ENCODE data around the gene GPATCH11. TPM values are rescaled to one million over a fixed set of nuclear protein-coding genes. Genes with fewer than 3 reads are reported as not detected.

GPATCH11 gene
- total and polyA plus RNA-seq, 2 of the 4 experiments (the other 2 are of a cell fraction), result 3.9 to 4.7 TPM

GRCh38 chr2:37117566-37117965 lies 33.2 kb downstream of the GPATCH11 start:
- ChIA-PET CTCF (no interaction called here), POLR2A (ENCODE audit: unreplicated experiment) (no interaction called here)
- Histone ChIP-seq H3K36me3 (ENCODE audit: control insufficient read depth, insufficient read depth, low read length) (peaks cover 34% of the 10 kb centered on the region), H3K27me3 (ENCODE audit: control insufficient read depth, insufficient read depth, low read length) (no peaks in the 10 kb centered on the region), H2BK15ac (ENCODE audit: low read depth, low read length) (no peak overlapping the region), H2BK20ac (ENCODE audit: low read depth, low read length) (no peak overlapping the region), H3K4me1 (ENCODE audit: control insufficient read depth, insufficient read depth, low read length) (no peaks in the 10 kb centered on the region), H4K91ac (ENCODE audit: insufficient read depth, low read depth, low read length) (no peak overlapping the region), H3K79me1 (ENCODE audit: low read depth in 1 of 2, low read length in 2 of 2) (peaks cover 0 to 4% of the 10 kb centered on the region in 2 experiments; a peak in 3 of 4 replicates), H3K4me3 (ENCODE audit: insufficient read depth, low read depth, low read length) (no peak overlapping the region), H3K23ac (ENCODE audit: low read depth, low read length) (no peak overlapping the region), H4K8ac (ENCODE audit: low read depth in 2 of 2, low read length in 2 of 2) (no peak overlapping the region), H3K18ac (ENCODE audit: low read depth, low read length) (no peak overlapping the region), H3K27ac (ENCODE audit: insufficient read depth, low read length) (no peak overlapping the region), H3K4me2 (ENCODE audit: low read depth, low read length) (no peak overlapping the region), H3K9me1 (ENCODE audit: insufficient read depth, low read length) (0 out of 2 replicates have a peak, but pooled peaks cover 2% of the 10 kb centered on the region), H3K14ac (replicated peaks; ENCODE audit: low read depth, low read length) (no peak overlapping the region), H3K56ac (ENCODE audit: extremely low read depth, insufficient read depth, low read length) (no peak overlapping the region), H3K4ac (ENCODE audit: low read depth, low read length) (no peak overlapping the region), H4K5ac (ENCODE audit: low read depth, low read length) (no peak overlapping the region), H3K9me3 (ENCODE audit: control insufficient read depth, insufficient read depth, low read length) (no peaks in the 10 kb centered on the region), H3K9ac (ENCODE audit: low read depth, low read length) (no peak overlapping the region), H2AK5ac (ENCODE audit: low read depth, low read length) (no peak overlapping the region), H2AFZ (replicated peaks; ENCODE audit: low read length, poor library complexity) (no peak overlapping the region), H2AK9ac (replicated peaks; ENCODE audit: low read depth, low read length, poor library complexity) (no peak overlapping the region), H4K20me1 (ENCODE audit: insufficient read depth, low read length) (no peaks in the 10 kb centered on the region), H2BK120ac (ENCODE audit: low read depth, low read length) (no peak overlapping the region), H2BK5ac (ENCODE audit: low read depth, low read length, poor library complexity, severe bottlenecking) (no peak overlapping the region)
- no peak for DNase-seq
- ATAC-seq (ENCODE audit: low read depth), result no peak
- WGBS, 2 experiments (ENCODE audit: extremely low coverage in 2 of 2, insufficient read length in 1 of 2), result no CpG with 5 or more reads among the region's 1 CpG
- intact Hi-C loops (cut with micrococcal nuclease), result no loop called here
- no TSS peak for BruUV-seq (replicated peaks)
- dilution Hi-C loops (cut with HindIII; ENCODE audit: low sequenced_read_pairs, unreplicated experiment), result no loop called here
- in situ Hi-C loops (cut with MboI; ENCODE audit: low sequenced_read_pairs), result no loop called here
- TF ChIP-seq FOS (IDR thresholded peaks at IDR 0.05; ENCODE audit: low read depth, low read length) (no peak), CHD1 (IDR thresholded peaks at IDR 0.05; ENCODE audit: low read depth, low read length) (no peak), MAFK (IDR thresholded peaks at IDR 0.05; ENCODE audit: low read depth, low read length) (no peak), RFX5 (IDR thresholded peaks at IDR 0.05; ENCODE audit: low read depth, low read length) (no peak), SMC3 (IDR thresholded peaks at IDR 0.05; ENCODE audit: low read depth, low read length) (no peak), NFE2L2 (IDR thresholded peaks at IDR 0.05; ENCODE audit: low read depth, low read length) (no peak), MXI1 (IDR thresholded peaks at IDR 0.05; ENCODE audit: borderline replicate concordance, low read depth, low read length) (no peak), RAD21 (IDR thresholded peaks at IDR 0.05; ENCODE audit: low read length) (no peak), USF2 (IDR thresholded peaks at IDR 0.05; ENCODE audit: low read depth, low read length) (no peak), ELK1 (IDR thresholded peaks at IDR 0.05; ENCODE audit: borderline replicate concordance, low read depth, low read length) (no peak), MAZ (IDR thresholded peaks at IDR 0.05; ENCODE audit: borderline replicate concordance, low read depth, low read length) (no peak)

All from IMR-90 (cell line).